ENCODE measurements around the gene SLAIN1. TPM values are rescaled to one million over a fixed set of nuclear protein-coding genes. Genes with fewer than 3 reads are reported as not detected.

SLAIN1 gene
- total and polyA plus RNA-seq, 10 of the 15 experiments (the other 5 are each of a cell fraction or from before 2014, with no cell fraction given), result 11.9 to 140 (median 56.9) TPM

DNA sequence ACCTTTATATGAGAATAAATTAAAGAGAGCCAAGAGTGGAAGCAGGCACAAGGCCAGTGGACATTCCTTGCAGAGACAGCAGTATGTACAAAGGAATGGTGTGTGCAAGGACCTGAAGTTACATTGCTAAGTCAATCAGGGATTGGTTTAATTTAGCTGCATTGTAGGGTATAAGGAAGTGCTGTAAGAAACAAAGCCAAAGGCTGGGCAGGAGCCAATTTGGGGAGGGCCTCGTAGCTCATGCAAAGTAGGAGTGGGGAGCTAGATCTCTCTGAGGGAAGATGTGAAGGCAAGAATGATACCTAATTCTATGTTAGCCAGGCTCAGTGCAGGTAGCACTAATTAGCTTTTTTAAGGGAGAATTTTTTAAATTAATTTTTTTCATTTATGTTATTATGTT lies 76.7 kb downstream of the SLAIN1 start:
- Histone ChIP-seq H2AFZ (ENCODE audit: control insufficient read depth, low read depth, low read length) (no peak overlapping the region), H4K20me1 (ENCODE audit: control insufficient read depth, insufficient read depth) (no peaks in the 10 kb centered on the region), H3K4me3 (no peak overlapping the region), H3K27ac (ENCODE audit: control insufficient read depth, insufficient read depth) (no peak overlapping the region), H3K36me3 (ENCODE audit: control insufficient read depth in 2 of 2, insufficient read depth in 2 of 2, low read length in 1 of 2) (no peaks in the 10 kb centered on the region), H3K27me3 (replicated peaks in 1 of 2; ENCODE audit: control insufficient read depth in 2 of 2, insufficient read depth in 2 of 2, low read length in 1 of 2) (no peaks in the 10 kb centered on the region), H3K9me3 (replicated peaks; ENCODE audit: control insufficient read depth, insufficient read depth, low read length) (no peaks in the 10 kb centered on the region), H3K4me1 (ENCODE audit: control insufficient read depth, insufficient read depth, low read length) (no peaks in the 10 kb centered on the region), H3K9ac (ENCODE audit: control insufficient read depth, insufficient read depth, low read length) (no peak overlapping the region), H3K4me2 (ENCODE audit: control insufficient read depth, insufficient read depth) (no peak overlapping the region), H3K79me2 (ENCODE audit: control insufficient read depth, insufficient read depth, low read length) (no peaks in the 10 kb centered on the region)
- ATAC-seq (no peak), DNase-seq (ENCODE audit: low read depth, low spot score) (no peak), FAIRE-seq (no peak)
- TF ChIP-seq NFYB (IDR thresholded peaks at IDR 0.05; ENCODE audit: insufficient read depth, low read depth, low read length) (no peak), WRNIP1 (IDR thresholded peaks at IDR 0.05; ENCODE audit: borderline replicate concordance, low read depth, low read length) (no peak), SMAD1 (IDR thresholded peaks at IDR 0.05; ENCODE audit: low read depth, partially characterized antibody) (no peak), NR2F1 (conservative IDR thresholded peaks at IDR 0.05) (no peak), ASH2L (IDR thresholded peaks at IDR 0.05; ENCODE audit: borderline replicate concordance, low read depth) (no peak), NR2C1 (IDR thresholded peaks at IDR 0.05) (no peak), CHD2 (IDR thresholded peaks at IDR 0.05; ENCODE audit: borderline replicate concordance, low read depth, low read length) (no peak), RB1 (IDR thresholded peaks at IDR 0.05; ENCODE audit: borderline replicate concordance) (no peak), TCF3 (IDR thresholded peaks at IDR 0.05; ENCODE audit: borderline replicate concordance, insufficient read depth, low read depth, low read length) (no peak), POU2F2 (IDR thresholded peaks at IDR 0.05; ENCODE audit: borderline replicate concordance, low read depth, low read length) (no peak)
- TF ChIP-seq, protein P1, sequence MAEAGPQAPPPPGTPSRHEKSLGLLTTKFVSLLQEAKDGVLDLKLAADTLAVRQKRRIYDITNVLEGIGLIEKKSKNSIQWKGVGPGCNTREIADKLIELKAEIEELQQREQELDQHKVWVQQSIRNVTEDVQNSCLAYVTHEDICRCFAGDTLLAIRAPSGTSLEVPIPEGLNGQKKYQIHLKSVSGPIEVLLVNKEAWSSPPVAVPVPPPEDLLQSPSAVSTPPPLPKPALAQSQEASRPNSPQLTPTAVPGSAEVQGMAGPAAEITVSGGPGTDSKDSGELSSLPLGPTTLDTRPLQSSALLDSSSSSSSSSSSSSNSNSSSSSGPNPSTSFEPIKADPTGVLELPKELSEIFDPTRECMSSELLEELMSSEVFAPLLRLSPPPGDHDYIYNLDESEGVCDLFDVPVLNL (IDR thresholded peaks at IDR 0.05; ENCODE audit: low read depth, low read length), result no peak
- TF ChIP-seq, protein P2, sequence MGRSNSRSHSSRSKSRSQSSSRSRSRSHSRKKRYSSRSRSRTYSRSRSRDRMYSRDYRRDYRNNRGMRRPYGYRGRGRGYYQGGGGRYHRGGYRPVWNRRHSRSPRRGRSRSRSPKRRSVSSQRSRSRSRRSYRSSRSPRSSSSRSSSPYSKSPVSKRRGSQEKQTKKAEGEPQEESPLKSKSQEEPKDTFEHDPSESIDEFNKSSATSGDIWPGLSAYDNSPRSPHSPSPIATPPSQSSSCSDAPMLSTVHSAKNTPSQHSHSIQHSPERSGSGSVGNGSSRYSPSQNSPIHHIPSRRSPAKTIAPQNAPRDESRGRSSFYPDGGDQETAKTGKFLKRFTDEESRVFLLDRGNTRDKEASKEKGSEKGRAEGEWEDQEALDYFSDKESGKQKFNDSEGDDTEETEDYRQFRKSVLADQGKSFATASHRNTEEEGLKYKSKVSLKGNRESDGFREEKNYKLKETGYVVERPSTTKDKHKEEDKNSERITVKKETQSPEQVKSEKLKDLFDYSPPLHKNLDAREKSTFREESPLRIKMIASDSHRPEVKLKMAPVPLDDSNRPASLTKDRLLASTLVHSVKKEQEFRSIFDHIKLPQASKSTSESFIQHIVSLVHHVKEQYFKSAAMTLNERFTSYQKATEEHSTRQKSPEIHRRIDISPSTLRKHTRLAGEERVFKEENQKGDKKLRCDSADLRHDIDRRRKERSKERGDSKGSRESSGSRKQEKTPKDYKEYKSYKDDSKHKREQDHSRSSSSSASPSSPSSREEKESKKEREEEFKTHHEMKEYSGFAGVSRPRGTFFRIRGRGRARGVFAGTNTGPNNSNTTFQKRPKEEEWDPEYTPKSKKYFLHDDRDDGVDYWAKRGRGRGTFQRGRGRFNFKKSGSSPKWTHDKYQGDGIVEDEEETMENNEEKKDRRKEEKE (IDR thresholded peaks at IDR 0.05), result no peak
- TF ChIP-seq, protein P3, sequence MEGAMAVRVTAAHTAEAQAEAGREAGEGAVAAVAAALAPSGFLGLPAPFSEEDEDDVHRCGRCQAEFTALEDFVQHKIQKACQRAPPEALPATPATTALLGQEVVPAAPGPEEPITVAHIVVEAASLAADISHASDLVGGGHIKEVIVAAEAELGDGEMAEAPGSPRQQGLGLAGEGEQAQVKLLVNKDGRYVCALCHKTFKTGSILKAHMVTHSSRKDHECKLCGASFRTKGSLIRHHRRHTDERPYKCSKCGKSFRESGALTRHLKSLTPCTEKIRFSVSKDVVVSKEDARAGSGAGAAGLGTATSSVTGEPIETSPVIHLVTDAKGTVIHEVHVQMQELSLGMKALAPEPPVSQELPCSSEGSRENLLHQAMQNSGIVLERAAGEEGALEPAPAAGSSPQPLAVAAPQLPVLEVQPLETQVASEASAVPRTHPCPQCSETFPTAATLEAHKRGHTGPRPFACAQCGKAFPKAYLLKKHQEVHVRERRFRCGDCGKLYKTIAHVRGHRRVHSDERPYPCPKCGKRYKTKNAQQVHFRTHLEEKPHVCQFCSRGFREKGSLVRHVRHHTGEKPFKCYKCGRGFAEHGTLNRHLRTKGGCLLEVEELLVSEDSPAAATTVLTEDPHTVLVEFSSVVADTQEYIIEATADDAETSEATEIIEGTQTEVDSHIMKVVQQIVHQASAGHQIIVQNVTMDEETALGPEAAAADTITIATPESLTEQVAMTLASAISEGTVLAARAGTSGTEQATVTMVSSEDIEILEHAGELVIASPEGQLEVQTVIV (IDR thresholded peaks at IDR 0.05; ENCODE audit: borderline replicate concordance, partially characterized antibody), result no peak
- BruUV-seq (replicated peaks), result no TSS peak
- CTCF ChIA-PET, result interaction anchor here (0.6 to 3.4 kb wide), 8 partner anchors 8 to 585 kb away, joined by 3 to 20 read pairs (median 4); no protein-coding TSS in a partner anchor
- WGBS (ENCODE audit: insufficient coverage, insufficient replicate concordance, low lambda C conversion rate, missing lambda C conversion rate), result 30% methylated on average over 1 of the region's 1 CpG
- RAD21 ChIA-PET (ENCODE audit: unreplicated experiment), result interaction anchor here (2.9 kb wide), 1 partner anchor 347 kb away, joined by 7 read pairs; no protein-coding TSS in a partner anchor
- intact Hi-C loops (cut with micrococcal nuclease; ENCODE audit: unreplicated experiment), result no loop called here
- in situ Hi-C loops (cut with MboI), result no loop called here
- POLR2A ChIA-PET, result no interaction called here
- SMC1A ChIA-PET (ENCODE audit: uncharacterized antibody, unreplicated experiment), result interaction anchor here (0.7 to 1.6 kb wide), 5 partner anchors 20 to 347 kb away, joined by 3 to 7 read pairs (median 3); no protein-coding TSS in a partner anchor

All from GM12878 (cell line).